ENCODE measurements around the gene CORO2B. TPM values are rescaled to one million over a fixed set of nuclear protein-coding genes. Genes with fewer than 3 reads are reported as not detected.

Gene CORO2B
- total and polyA plus RNA-seq, 2 of the 13 experiments (the other 11 are each of a cell fraction or from before 2014, with no cell fraction given): 0.35 to 0.63 TPM

DNA sequence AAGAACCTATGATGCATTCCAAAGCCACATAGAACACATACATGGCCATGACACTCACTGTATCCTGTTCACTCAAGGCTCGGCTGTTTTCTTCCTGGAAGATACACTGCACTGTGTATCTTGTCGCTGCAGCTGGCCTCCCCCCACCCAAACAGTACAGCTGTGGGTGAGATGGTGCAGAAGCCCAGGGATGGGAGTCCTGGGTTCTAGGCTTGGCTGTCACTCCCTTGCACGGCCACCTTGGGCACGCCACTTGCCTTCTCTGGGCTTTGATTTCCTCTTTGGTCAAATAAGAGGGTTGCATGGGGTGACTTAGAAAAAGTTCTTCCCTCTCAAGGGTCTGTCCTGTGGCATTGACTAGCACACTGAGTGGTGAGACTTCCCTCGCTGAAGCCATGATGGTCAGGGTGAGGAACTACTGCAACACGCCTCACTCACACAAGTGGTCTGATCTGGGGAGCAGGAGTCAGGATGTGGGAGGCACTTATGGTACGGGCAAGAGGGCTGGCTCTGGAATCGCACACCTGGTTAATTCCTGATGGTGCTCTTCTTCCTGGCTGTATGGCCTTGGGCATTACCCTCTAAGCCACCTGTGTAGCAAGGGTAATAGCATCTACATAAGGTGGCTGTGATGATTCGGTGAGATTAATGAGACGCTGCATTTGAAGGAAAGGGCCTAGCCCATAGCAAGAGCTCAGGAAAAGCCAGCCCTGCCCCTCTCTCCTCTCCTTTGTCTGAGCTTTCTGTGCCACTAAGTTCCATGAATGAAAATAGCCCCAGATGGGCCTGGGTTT lies 197.9 kb downstream of the CORO2B start:
- FAIRE-seq: no peak

More for the DNA sequence above, 197.9 kb downstream of the CORO2B start:
- no peak overlapping the region for H3K9ac ChIP-seq (ENCODE audit: insufficient read depth, low read depth, low read length)
- in situ Hi-C loops (cut with HindIII; ENCODE audit: extremely low pct_ligation_motif_present, low pct_unique_long_range_greater_than_20kb) (loop anchor here (5.0 kb wide), 1 partner anchor 41 kb away; no protein-coding TSS in a partner anchor), intact Hi-C loops (cut with micrococcal nuclease; ENCODE audit: unreplicated experiment) (no loop called here)
- ChIA-PET CTCF (ENCODE audit: low intra/inter-chr PET ratio, low total read pairs) (no interaction called here), POLR2A (no interaction called here)
- H3K9me3 ChIP-seq (ENCODE audit: low read length): no peaks in the 10 kb centered on the region
- H3K27ac ChIP-seq (ENCODE audit: extremely low read length, insufficient read depth, low read length): no peak overlapping the region
- BruUV-seq (replicated peaks): TSS peak; percentile 23
- peaks cover 6 to 22% of the 10 kb centered on the region in 2 experiments; a peak in 4 of 5 replicates for H3K36me3 ChIP-seq (replicated peaks in 1 of 2; ENCODE audit: control insufficient read depth in 1 of 2, insufficient read depth in 2 of 2, low read length in 2 of 2)
- no peaks in the 10 kb centered on the region; a peak in 1 of 5 replicates for H3K27me3 ChIP-seq (ENCODE audit: control insufficient read depth in 1 of 2, insufficient read depth in 2 of 2, low read length in 2 of 2)
- no peaks in the 10 kb centered on the region for H3K4me1 ChIP-seq (ENCODE audit: insufficient read depth, low read length)
- H3K4me2 ChIP-seq (ENCODE audit: low read depth, low read length): no peak overlapping the region
- H4K20me1 ChIP-seq (ENCODE audit: insufficient read depth, low read length): no peaks in the 10 kb centered on the region
- H3K79me2 ChIP-seq (ENCODE audit: insufficient read depth, low read length): no peaks in the 10 kb centered on the region
- DNase-seq (ENCODE audit: low spot score) (no peak), ATAC-seq (peak; percentile 35)
- TF ChIP-seq ZNF713 (CRISPR knock-in tag; IDR thresholded peaks at IDR 0.05) (no peak), POLR2A (IDR thresholded peaks at IDR 0.05; ENCODE audit: insufficient read depth in 1 of 2, low read depth in 2 of 2, low read length in 2 of 2) (peak in 1 of 2 experiments; percentile 23; a peak in 2 of 4 replicates), ZNF331 (CRISPR knock-in tag; IDR thresholded peaks at IDR 0.05) (no peak), HNRNPL (IDR thresholded peaks at IDR 0.05; ENCODE audit: low read depth, low read length) (no peak), GZF1 (CRISPR knock-in tag; IDR thresholded peaks at IDR 0.05) (no peak), HOXA9 (CRISPR knock-in tag; IDR thresholded peaks at IDR 0.05; ENCODE audit: borderline replicate concordance) (no peak), NCOA1 (CRISPR knock-in tag; IDR thresholded peaks at IDR 0.05) (no peak), KDM2A (CRISPR knock-in tag; IDR thresholded peaks at IDR 0.05; ENCODE audit: borderline replicate concordance, low read depth) (0 out of 2 replicates have a peak, but pooled peaks have one; percentile 34), PAF1 (CRISPR knock-in tag; IDR thresholded peaks at IDR 0.05) (peak; percentile 54), JUND (CRISPR knock-in tag; IDR thresholded peaks at IDR 0.05) (no peak), XRCC5 (optimal IDR thresholded peaks at IDR 0.05; ENCODE audit: low read length) (no peak), POLR2AphosphoS5 (IDR thresholded peaks at IDR 0.05; ENCODE audit: low read depth, low read length) (peak; percentile 19; the same call in 1 of the 2 replicates), KAT8 (CRISPR knock-in tag; IDR thresholded peaks at IDR 0.05) (no peak), RBM22 (optimal IDR thresholded peaks at IDR 0.05; ENCODE audit: low read length) (peak; percentile 91), ZNF160 (CRISPR knock-in tag; IDR thresholded peaks at IDR 0.05) (no peak), ZNF264 (CRISPR knock-in tag; IDR thresholded peaks at IDR 0.05) (no peak), POLR2G (IDR thresholded peaks at IDR 0.05; ENCODE audit: low read depth, low read length) (peak; percentile 19; the same call in 1 of the 2 replicates), AGO2 (optimal IDR thresholded peaks at IDR 0.05; ENCODE audit: low read depth, low read length) (peak; percentile 24)
- H3K4me3 ChIP-seq (replicated peaks in 1 of 3; ENCODE audit: insufficient read depth in 1 of 3, low read depth in 2 of 3, low read length in 3 of 3): no peak overlapping the region
- WGBS (ENCODE audit: low lambda C conversion rate): 90% methylated on average over 10 of the region's 10 CpGs
- H2AFZ ChIP-seq (ENCODE audit: low read length): no peak overlapping the region

Other genes starting within 250 kb of the CORO2B start
- not detected in 2 replicates for gene ITGA11, start 146.8 kb upstream of the CORO2B start, total RNA-seq (2016; rRNA removed; fragmentation: Illumina TruSeq; extraction: Trizol)
- gene ITGA11, start 146.8 kb upstream of the CORO2B start, polyA plus RNA-seq (2011; rRNA removed): not detected in 2 replicates
- gene ANP32A, start 241.9 kb downstream of the CORO2B start, total RNA-seq (2016; rRNA removed; fragmentation: Illumina TruSeq; extraction: Trizol): 206 and 323 TPM in 2 replicates
- 49.3 and 60.6 TPM in 2 replicates for gene ANP32A, start 241.9 kb downstream of the CORO2B start, polyA plus RNA-seq (2011; rRNA removed)

Data from HepG2 (cell line).